Brain microvascular endothelial cell (primary cell): ENCODE data around the gene PAQR6.
"Not testable (repeated sequence)": the region's sequence is repeated elsewhere in the genome, so short reads cannot be mapped to it uniquely, and the experiment has no call there.

Source experiments
- DNase-seq: peaks from one replicate; pipeline ENCODE4 v3.0.0-alpha.2; 2020
- H3K27ac ChIP-seq: fragments of 250-450 bp; sonication (Bioruptor Pico); 2 replicates; pipeline ENCODE4 v1.5.1; 2020; ENCODE audit warnings: mild to moderate bottlenecking, moderate library complexity
- H3K27me3 ChIP-seq: fragments of 250-450 bp; sonication (Bioruptor Pico); replicated peaks from 2 replicates; pipeline ENCODE4 v1.5.1; 2020; ENCODE audit warnings: mild to moderate bottlenecking
- H3K36me3 ChIP-seq: fragments of 250-450 bp; sonication (Bioruptor Pico); replicated peaks from 2 replicates; pipeline ENCODE4 v1.5.1; 2020; ENCODE audit warnings: mild to moderate bottlenecking
- H3K4me3 ChIP-seq: 2 replicates; pipeline ENCODE4 v1.5.1; 2011; ENCODE audit warnings: low read depth, mild to moderate bottlenecking, control low read depth, low read length, moderate library complexity
- CTCF ChIP-seq: IDR thresholded peaks from 2 replicates; pipeline ENCODE4 v1.5.1; 2011; ENCODE audit warnings: low read depth, mild to moderate bottlenecking, moderate library complexity, low read length, control low read depth, inconsistent platforms; ENCODE audit errors: missing control alignments
- in situ Hi-C: cut with HindIII; loops from 2 replicates; pipeline ENCODE4 v1.10.0; 2017; ENCODE audit warnings: low sequenced_read_pairs, low pct_ligation_motif_present

PAQR6 gene

DNA sequence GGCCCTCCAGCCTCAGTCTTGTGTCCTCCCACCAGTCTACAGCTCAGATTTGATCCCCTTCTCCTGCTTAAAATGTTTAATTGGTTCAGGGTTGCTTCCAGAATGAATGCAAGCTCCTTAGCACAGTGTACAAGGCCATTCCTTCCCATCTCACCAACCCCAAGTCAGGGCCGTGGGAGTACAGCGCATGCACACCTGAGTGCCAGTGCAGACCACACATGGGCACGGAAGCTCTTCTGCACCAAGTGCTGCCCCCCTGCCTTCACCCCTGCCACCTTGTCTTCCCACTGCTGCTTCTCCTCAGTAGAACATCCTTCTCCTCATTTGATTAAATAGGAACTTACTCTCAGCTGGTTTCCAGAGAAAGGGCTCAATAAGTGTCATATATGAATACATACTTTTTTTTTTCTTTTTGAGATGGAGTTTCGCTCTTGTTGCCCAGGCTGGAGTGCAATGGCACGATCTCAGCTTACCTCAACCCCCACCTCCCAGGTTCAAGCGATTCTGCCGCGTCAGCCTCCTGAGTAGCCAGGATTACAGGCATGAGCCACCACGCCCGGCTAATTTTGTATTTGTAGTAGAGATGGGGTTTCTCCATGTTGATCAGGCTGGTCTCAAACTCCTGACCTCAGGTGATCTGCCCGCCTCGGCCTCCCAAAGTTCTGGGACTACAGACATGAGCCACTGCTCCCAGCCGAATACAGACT, 25.7 kb downstream of the PAQR6 start:
- no peaks in the 10 kb centered on the region for H3K27me3 ChIP-seq
- TF ChIP-seq CTCF: no peak
- in situ Hi-C loops: no loop called here
- H3K4me3 ChIP-seq: no peak overlapping the region
- H3K36me3 ChIP-seq: peaks cover 19% of the 10 kb centered on the region
- DNase-seq: no peak
- no peak overlapping the region for H3K27ac ChIP-seq

DNA sequence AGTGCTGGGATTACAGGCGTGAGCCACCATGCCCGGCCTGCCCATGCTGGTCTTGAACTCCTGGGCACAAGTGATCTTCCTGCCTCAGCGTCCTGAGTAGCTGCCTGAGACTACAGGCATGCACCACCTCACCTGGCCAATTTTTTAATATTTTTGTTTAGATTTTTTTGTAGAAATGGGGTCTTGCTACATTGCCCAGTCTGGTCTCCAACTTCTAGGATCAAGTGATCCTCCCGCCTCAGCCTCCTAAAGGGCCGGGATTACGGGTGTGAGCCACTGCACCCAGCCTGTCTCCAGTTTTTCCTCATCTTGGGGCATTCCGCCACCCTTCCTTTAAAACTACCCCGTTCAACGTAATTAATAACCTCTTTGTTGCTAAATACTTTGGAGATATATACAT, 27.6 kb downstream of the PAQR6 start:
- no peak for DNase-seq
- no peak overlapping the region for H3K4me3 ChIP-seq
- H3K36me3 ChIP-seq: peaks cover 19% of the 10 kb centered on the region
- H3K27me3 ChIP-seq: no peaks in the 10 kb centered on the region
- no peak for TF ChIP-seq CTCF
- in situ Hi-C loops: no loop called here
- no peak overlapping the region for H3K27ac ChIP-seq

- DNase-seq: no peak
- Histone ChIP-seq H3K27me3 (no peaks in the 10 kb centered on the region), H3K4me3 (no peak overlapping the region), H3K27ac (no peak overlapping the region), H3K36me3 (peaks cover 12% of the 10 kb centered on the region)
- in situ Hi-C loops: no loop called here
- no peak for TF ChIP-seq CTCF
Observed at GRCh38 chr1:156217871-156218270, 30.0 kb downstream of the PAQR6 start.

DNA sequence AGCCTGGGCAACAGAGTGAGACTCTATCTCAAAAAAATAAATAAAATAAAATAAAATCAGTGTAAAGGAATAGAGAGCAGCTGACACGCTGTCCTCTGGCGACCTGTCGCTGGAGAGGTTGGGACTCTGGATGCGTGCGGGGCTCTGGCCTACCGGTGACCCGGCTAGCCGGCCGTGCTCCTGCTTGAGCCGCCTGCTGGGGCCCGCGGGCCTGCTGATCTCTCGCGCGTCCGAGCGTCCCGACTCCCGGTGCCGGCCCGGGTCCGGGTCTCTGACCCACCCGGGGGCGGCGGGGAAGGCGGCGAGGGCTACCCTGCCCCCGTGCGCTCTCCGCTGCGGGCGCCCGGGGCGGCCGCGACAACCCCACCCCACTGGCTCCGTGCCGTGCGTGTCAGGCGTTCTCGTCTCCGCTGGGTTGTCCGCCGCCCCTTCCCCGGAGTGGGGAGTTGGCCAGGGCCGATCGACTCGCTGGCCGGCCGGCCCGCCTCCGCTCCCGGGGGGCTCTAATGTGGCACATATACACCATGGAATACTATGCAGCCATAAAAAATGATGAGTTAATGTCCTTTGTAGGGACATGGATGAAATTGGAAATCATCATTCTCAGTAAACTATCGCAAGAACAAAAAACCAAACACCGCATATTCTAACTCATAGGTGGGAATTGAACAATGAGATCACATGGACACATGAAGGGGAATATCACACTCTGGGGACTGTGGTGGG, 31.3 kb downstream of the PAQR6 start:
- in situ Hi-C loops, DNase-seq, H3K27me3 ChIP-seq, H3K36me3 ChIP-seq, H3K27ac ChIP-seq, H3K4me3 ChIP-seq: not testable (repeated sequence)

- H3K4me3 ChIP-seq: peak overlapping the region; percentile 94
- H3K27me3 ChIP-seq: no peaks in the 10 kb centered on the region
- H3K27ac ChIP-seq: peak overlapping the region; percentile 98
- DNase-seq: peak; percentile 55
- in situ Hi-C loops: no loop called here
- no peaks in the 10 kb centered on the region for H3K36me3 ChIP-seq
- no peak for TF ChIP-seq CTCF
Observed at GRCh38 chr1:156214024-156214748, 33.7 kb downstream of the PAQR6 start.

GRCh38 chr1:156213644-156213966, 34.3 kb downstream of the PAQR6 start:
- H3K4me3 ChIP-seq: peak overlapping the region; percentile 94
- H3K27ac ChIP-seq: peak overlapping the region; percentile 98
- no peaks in the 10 kb centered on the region for H3K27me3 ChIP-seq
- DNase-seq: no peak
- H3K36me3 ChIP-seq: peaks cover 3% of the 10 kb centered on the region
- TF ChIP-seq CTCF: no peak
- in situ Hi-C loops: no loop called here
